ENCODE measurements around the gene OR56B1. TPM values are rescaled to one million over a fixed set of nuclear protein-coding genes. Genes with fewer than 3 reads are reported as not detected.

Gene OR56B1
- polyA plus RNA-seq, 3 donors, result 0.04 TPM; not detected in 2

- no peaks in the 10 kb centered on the region for H3K4me1 Mint-ChIP-seq
- no peaks in the 10 kb centered on the region for H3K27me3 Mint-ChIP-seq (ENCODE audit: low read depth in 3 of 3)
- 78% methylated on average over 1 of the region's 1 CpG for WGBS (ENCODE audit: insufficient coverage)
- intact Hi-C loops (cut with micrococcal nuclease), result no loop called here
- no peaks in the 10 kb centered on the region for H3K36me3 ChIP-seq (replicated peaks in 1 of 2; ENCODE audit: control insufficient read depth in 1 of 2, insufficient read depth in 2 of 2, low read length in 2 of 2)
- H3K4me3 ChIP-seq (replicated peaks in 1 of 3; ENCODE audit: low read depth in 2 of 3, low read length in 3 of 3), result no peak overlapping the region
- H3K4me2 ChIP-seq (replicated peaks; ENCODE audit: extremely low read depth, low read length, poor library complexity, severe bottlenecking), result no peak overlapping the region
- no peaks in the 10 kb centered on the region for H3K9me3 Mint-ChIP-seq
- H3K9ac ChIP-seq (ENCODE audit: insufficient read depth, low read length, poor library complexity, severe bottlenecking), result no peak overlapping the region
- H2AFZ ChIP-seq (ENCODE audit: insufficient read depth, low read depth, low read length, poor library complexity, severe bottlenecking), result no peak overlapping the region
- H3K36me3 Mint-ChIP-seq, result no peaks in the 10 kb centered on the region
- H4K20me1 ChIP-seq (ENCODE audit: insufficient read depth, low read length), result no peaks in the 10 kb centered on the region
- H3K4me3 Mint-ChIP-seq, result no peak overlapping the region
- TF ChIP-seq, protein P1, sequence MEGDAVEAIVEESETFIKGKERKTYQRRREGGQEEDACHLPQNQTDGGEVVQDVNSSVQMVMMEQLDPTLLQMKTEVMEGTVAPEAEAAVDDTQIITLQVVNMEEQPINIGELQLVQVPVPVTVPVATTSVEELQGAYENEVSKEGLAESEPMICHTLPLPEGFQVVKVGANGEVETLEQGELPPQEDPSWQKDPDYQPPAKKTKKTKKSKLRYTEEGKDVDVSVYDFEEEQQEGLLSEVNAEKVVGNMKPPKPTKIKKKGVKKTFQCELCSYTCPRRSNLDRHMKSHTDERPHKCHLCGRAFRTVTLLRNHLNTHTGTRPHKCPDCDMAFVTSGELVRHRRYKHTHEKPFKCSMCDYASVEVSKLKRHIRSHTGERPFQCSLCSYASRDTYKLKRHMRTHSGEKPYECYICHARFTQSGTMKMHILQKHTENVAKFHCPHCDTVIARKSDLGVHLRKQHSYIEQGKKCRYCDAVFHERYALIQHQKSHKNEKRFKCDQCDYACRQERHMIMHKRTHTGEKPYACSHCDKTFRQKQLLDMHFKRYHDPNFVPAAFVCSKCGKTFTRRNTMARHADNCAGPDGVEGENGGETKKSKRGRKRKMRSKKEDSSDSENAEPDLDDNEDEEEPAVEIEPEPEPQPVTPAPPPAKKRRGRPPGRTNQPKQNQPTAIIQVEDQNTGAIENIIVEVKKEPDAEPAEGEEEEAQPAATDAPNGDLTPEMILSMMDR (IDR thresholded peaks at IDR 0.05), result no peak
- no peaks in the 10 kb centered on the region for H3K79me2 ChIP-seq (ENCODE audit: insufficient read depth, low read length)
- no peaks in the 10 kb centered on the region for H3K27me3 ChIP-seq (ENCODE audit: control insufficient read depth in 2 of 2, insufficient read depth in 2 of 2, low read length in 2 of 2)
- no peaks in the 10 kb centered on the region for H3K4me1 ChIP-seq (ENCODE audit: control insufficient read depth in 1 of 2, insufficient read depth in 2 of 2, low read length in 2 of 2)
- no peak overlapping the region for H3K27ac Mint-ChIP-seq
- DNase-seq, result no peak
- H3K9me3 ChIP-seq (replicated peaks in 1 of 2; ENCODE audit: control insufficient read depth in 1 of 2, insufficient read depth in 1 of 2, low read length in 2 of 2), result no peaks in the 10 kb centered on the region
- H3K27ac ChIP-seq (ENCODE audit: low read depth in 1 of 2, low read length in 2 of 2), result no peak overlapping the region
Observed at GRCh38 chr11:5767056-5767455, 30.8 kb downstream of the OR56B1 start.

GRCh38 chr11:5783255-5783654 is 47.0 kb downstream of the OR56B1 start, which contains the start of gene OR52N5:
Gene OR52N5 (minus strand): TSS chr11:5783355. CDS start chr11:5778634, 4,721 bp downstream.
- intact Hi-C loops (cut with micrococcal nuclease), result no loop called here
- no peak within 1 kb of the TSS for H3K27ac Mint-ChIP-seq
- no peaks in the 10 kb centered on the region for H3K27me3 Mint-ChIP-seq (ENCODE audit: low read depth in 3 of 3)
- H3K4me1 ChIP-seq (ENCODE audit: control insufficient read depth in 1 of 2, insufficient read depth in 2 of 2, low read length in 2 of 2), result no peaks in the 10 kb centered on the region
- H3K4me3 Mint-ChIP-seq, result no peak within 1 kb of the TSS
- no peak within 1 kb of the TSS for H3K27ac ChIP-seq (ENCODE audit: low read depth in 1 of 2, low read length in 2 of 2)
- DNase-seq, result no peak
- no peaks in the 10 kb centered on the region for H3K4me1 Mint-ChIP-seq
- TF ChIP-seq, protein P1 (IDR thresholded peaks at IDR 0.05), result no peak
- no peaks in the 10 kb centered on the region for H3K36me3 ChIP-seq (replicated peaks in 1 of 2; ENCODE audit: control insufficient read depth in 1 of 2, insufficient read depth in 2 of 2, low read length in 2 of 2)
- no peak within 1 kb of the TSS for H3K4me3 ChIP-seq (replicated peaks in 1 of 3; ENCODE audit: low read depth in 2 of 3, low read length in 3 of 3)
- peaks cover 0 to 2% (median 0%) of the 10 kb centered on the region in 7 donors for H3K9me3 Mint-ChIP-seq
- no peak within 1 kb of the TSS for H2AFZ ChIP-seq (ENCODE audit: insufficient read depth, low read depth, low read length, poor library complexity, severe bottlenecking)
- H3K79me2 ChIP-seq (ENCODE audit: insufficient read depth, low read length), result no peaks in the 10 kb centered on the region
- H3K9me3 ChIP-seq (replicated peaks in 1 of 2; ENCODE audit: control insufficient read depth in 1 of 2, insufficient read depth in 1 of 2, low read length in 2 of 2), result no peaks in the 10 kb centered on the region
- no peaks in the 10 kb centered on the region for H3K27me3 ChIP-seq (ENCODE audit: control insufficient read depth in 2 of 2, insufficient read depth in 2 of 2, low read length in 2 of 2)
- no peak within 1 kb of the TSS for H3K9ac ChIP-seq (ENCODE audit: insufficient read depth, low read length, poor library complexity, severe bottlenecking)
- 60% methylated on average over 1 of the region's 4 CpGs for WGBS (ENCODE audit: insufficient coverage)
- H3K36me3 Mint-ChIP-seq, result no peaks in the 10 kb centered on the region
- no peaks in the 10 kb centered on the region for H4K20me1 ChIP-seq (ENCODE audit: insufficient read depth, low read length)
- H3K4me2 ChIP-seq (replicated peaks; ENCODE audit: extremely low read depth, low read length, poor library complexity, severe bottlenecking), result no peak within 1 kb of the TSS

Other genes starting within 250 kb of the OR56B1 start
- not detected for gene OR52D1, start 247.8 kb upstream of the OR56B1 start, polyA plus RNA-seq
- not detected for gene UBQLN3, start 226.5 kb upstream of the OR56B1 start, polyA plus RNA-seq
- gene UBQLNL, start 219.7 kb upstream of the OR56B1 start, polyA plus RNA-seq, result under 1 TPM in 1 of 3 donors, not detected in 2; 0.33 TPM
- gene OR52H1, start 187.9 kb upstream of the OR56B1 start, polyA plus RNA-seq, result not detected
- not detected for gene OR52B6, start 155.6 kb upstream of the OR56B1 start, polyA plus RNA-seq
- under 1 TPM; 0.11 to 0.44 (median 0.15) TPM for gene TRIM6, start 139.8 kb upstream of the OR56B1 start, polyA plus RNA-seq
- 10 to 100 TPM; 21.9 to 25.7 (median 23.5) TPM for gene TRIM34, start 111.4 kb upstream of the OR56B1 start, polyA plus RNA-seq
- 10 to 100 TPM in 2 of 3 donors, 1 to 10 TPM in 1; 9.4 to 14.4 (median 10.6) TPM for gene TRIM5, start 51.4 kb upstream of the OR56B1 start, polyA plus RNA-seq
- 100 to 1,000 TPM; 122 to 277 (median 132) TPM for gene TRIM22, start 46.7 kb upstream of the OR56B1 start, polyA plus RNA-seq
- under 1 TPM in 2 of 3 donors, not detected in 1; 0.24 to 0.31 TPM for gene OR52N4, start 17.8 kb downstream of the OR56B1 start, polyA plus RNA-seq
- not detected for gene OR52N5, start 46.9 kb downstream of the OR56B1 start, polyA plus RNA-seq
- not detected for gene OR52N1, start 54.8 kb downstream of the OR56B1 start, polyA plus RNA-seq
- not detected for gene OR52N2, start 72.5 kb downstream of the OR56B1 start, polyA plus RNA-seq
- not detected for gene OR52E6, start 105.4 kb downstream of the OR56B1 start, polyA plus RNA-seq
- gene OR52E8, start 121.2 kb downstream of the OR56B1 start, polyA plus RNA-seq, result not detected
- not detected for gene OR52E4, start 144.2 kb downstream of the OR56B1 start, polyA plus RNA-seq
- not detected for gene OR52E5, start 156.8 kb downstream of the OR56B1 start, polyA plus RNA-seq
- gene OR56A3, start 205.8 kb downstream of the OR56B1 start, polyA plus RNA-seq, result not detected
- not detected for gene OR56A5, start 232.0 kb downstream of the OR56B1 start, polyA plus RNA-seq

All from CD14-positive monocyte (primary cell).